ENCODE measurements around the gene PRMT5.

The PRMT5 gene

GRCh38 chr14:22878271-22879246, 50.6 kb downstream of the PRMT5 start:
- in situ Hi-C loops (cut with MboI; ENCODE audit: low sequenced_read_pairs): no loop called here

- in situ Hi-C loops (cut with MboI; ENCODE audit: low sequenced_read_pairs): no loop called here
Observed at GRCh38 chr14:22877000-22877501, 52.1 kb downstream of the PRMT5 start.

GRCh38 chr14:22875748-22876319, 53.3 kb downstream of the PRMT5 start:
- in situ Hi-C loops (cut with MboI; ENCODE audit: low sequenced_read_pairs): no loop called here

GRCh38 chr14:22875003-22875747, 54.0 kb downstream of the PRMT5 start:
- in situ Hi-C loops (cut with MboI; ENCODE audit: low sequenced_read_pairs): no loop called here

GRCh38 chr14:22872833-22873520, 56.2 kb downstream of the PRMT5 start:
- in situ Hi-C loops (cut with MboI; ENCODE audit: low sequenced_read_pairs): no loop called here

- in situ Hi-C loops (cut with MboI; ENCODE audit: low sequenced_read_pairs): no loop called here
Observed at GRCh38 chr14:22872033-22872832, 56.9 kb downstream of the PRMT5 start.

- in situ Hi-C loops (cut with MboI; ENCODE audit: low sequenced_read_pairs): no loop called here
Observed at GRCh38 chr14:22871224-22872032, 57.7 kb downstream of the PRMT5 start, which contains the start of gene LRP10. TSS of gene LRP10 (plus strand) at chr14:22871740. CDS start at chr14:22872304, 564 bp downstream.

- in situ Hi-C loops (cut with MboI; ENCODE audit: low sequenced_read_pairs): no loop called here
Observed at GRCh38 chr14:22870811-22871223, 58.4 kb downstream of the PRMT5 start.

All from HL-60/S4 (cell line).